ENCODE results near the gene TMIGD1.

DNA sequence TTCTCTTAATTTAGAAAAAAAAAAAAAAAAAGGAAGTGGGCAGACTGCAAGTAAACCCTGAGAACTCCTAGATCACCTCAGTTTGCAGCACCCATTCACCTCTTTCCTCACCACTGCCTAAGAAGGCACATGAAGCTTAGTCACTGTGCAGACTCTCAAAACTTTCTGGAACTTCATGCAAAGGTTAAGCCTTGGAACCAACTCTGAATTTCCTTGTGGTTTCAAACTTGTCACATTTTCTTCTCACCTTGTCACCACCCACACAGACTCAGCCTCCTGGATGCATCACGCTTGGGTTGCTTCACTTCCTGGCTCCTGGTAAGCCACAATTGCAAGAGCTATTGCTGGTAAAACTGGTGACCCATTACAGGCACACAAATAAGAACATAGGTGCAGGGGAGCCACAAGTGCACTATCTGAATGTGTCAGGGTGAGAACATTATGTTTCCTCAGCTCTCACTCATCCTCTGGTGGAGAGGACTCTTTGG is 29.9 kb upstream of the TMIGD1 start:
- no peak for TF ChIP-seq BHLHE40 (IDR thresholded peaks at IDR 0.05; ENCODE audit: borderline replicate concordance)
- TF ChIP-seq CTBP1 (IDR thresholded peaks at IDR 0.05; ENCODE audit: borderline replicate concordance): no peak
- TF ChIP-seq FOXM1 (IDR thresholded peaks at IDR 0.05; ENCODE audit: borderline replicate concordance): no peak
- TF ChIP-seq NFRKB (IDR thresholded peaks at IDR 0.05): no peak
- no peak for TF ChIP-seq ARNT (IDR thresholded peaks at IDR 0.05)
